Left lung (tissue), 10 donors: Measurements from ENCODE around the gene FYB2. TPM values are rescaled to one million over a fixed set of nuclear protein-coding genes. Genes with fewer than 3 reads are reported as not detected.

Experiments
- ATAC-seq: fragments of 200-7000 bp; cut with Tn5 transposase; one replicate; pipeline ENCODE4 v1.9.1; 2020; ENCODE audit warnings: moderate library complexity
- DNase-seq, 4 donors: peaks; one replicate each; pipeline ENCODE4 v3.0.0-alpha.2; 2013 to 2020
- H3K27ac ChIP-seq, 2 donors: fragments of 200-600 bp; sonication (generic) in 1 of 2; one replicate each; pipeline versions ENCODE4 v1.5.0 to v1.8.0; 2020 to 2021
- H3K27me3 ChIP-seq, 2 donors: fragments of 200-600 bp; sonication (generic) in 1 of 2; one replicate each; pipeline versions ENCODE4 v1.5.0 to v1.8.0; 2020 to 2021
- H3K36me3 ChIP-seq, 2 donors: fragments of 200-600 bp; sonication (generic) in 1 of 2; one replicate each; pipeline versions ENCODE4 v1.5.0 to v1.8.0; 2020 to 2021
- H3K4me1 ChIP-seq, 2 donors: fragments of 200-600 bp; one replicate each; pipeline ENCODE4 v1.8.0; 2021
- H3K4me3 ChIP-seq, 2 donors: fragments of 200-600 bp; sonication (generic) in 1 of 2; one replicate each; pipeline versions ENCODE4 v1.5.0 to v1.8.0; 2020 to 2021; ENCODE audit warnings: mild to moderate bottlenecking in 1 of 2
- H3K9me3 ChIP-seq, 2 donors: fragments of 200-600 bp; sonication (generic) in 1 of 2; one replicate each; pipeline versions ENCODE4 v1.5.0 to v1.8.0; 2020 to 2021
- CTCF ChIP-seq, 2 donors: fragments of 200-600 bp; sonication (generic) in 1 of 2; IDR thresholded peaks; one replicate each; pipeline versions ENCODE4 v1.5.0 to v1.8.0; 2021; ENCODE audit warnings: antibody characterized with exemption in 2 of 2
- intact Hi-C, 2 donors: fragments of 100-400 bp; cut with DNase I; formaldehyde crosslinking; loops; one replicate each; pipeline versions ENCODE4 v1.11.2 to v1.14.2; 2022
- polyA plus RNA-seq, 6 donors: library from polyadenylated mRNA; unstranded; fragments of 120-200 nt; gene quantifications; one replicate each; pipeline ENCODE4 v1.2.1, GENCODE V29; 2013; ENCODE audit not compliant: insufficient read length in 6 of 6
- total RNA-seq, 2 donors: library from RNA; stranded (reverse); fragmentation: NEBNext Ultra II Directional; extraction: Animal tissue kit (Norgen Biotek cat#: 25700); gene quantifications; one replicate each; pipeline ENCODE4 v1.2.1, GENCODE V29; 2021
- donor health status: DM: no; HTN: yes; CAD: no.
- donor health status: DM: no; HTN: no; CAD: no.

FYB2 gene
- total and polyA plus RNA-seq, 8 donors: 0.21 to 1.2 (median 0.51) TPM

- Histone ChIP-seq H3K27ac (no peak overlapping the region), H3K4me3 (no peak overlapping the region), H3K4me1 (no peaks in the 10 kb centered on the region), H3K9me3 (no peaks in the 10 kb centered on the region), H3K36me3 (no peaks in the 10 kb centered on the region), H3K27me3 (no peaks in the 10 kb centered on the region)
- ATAC-seq: no peak
- intact Hi-C loops: no loop called here
- no peak for TF ChIP-seq CTCF (IDR thresholded peaks at IDR 0.05)
- DNase-seq: no peak
Observed at GRCh38 chr1:56675763-56676162, 143.4 kb downstream of the FYB2 start.

GRCh38 chr1:56672579-56672978 is 146.6 kb downstream of the FYB2 start:
- Histone ChIP-seq H3K9me3 (no peaks in the 10 kb centered on the region), H3K4me3 (no peak overlapping the region), H3K27ac (no peak overlapping the region), H3K36me3 (no peaks in the 10 kb centered on the region), H3K27me3 (no peaks in the 10 kb centered on the region), H3K4me1 (no peaks in the 10 kb centered on the region)
- no peak for ATAC-seq
- no peak for TF ChIP-seq CTCF (IDR thresholded peaks at IDR 0.05)
- DNase-seq: no peak
- intact Hi-C loops: no loop called here

GRCh38 chr1:56671542-56671941 is 147.7 kb downstream of the FYB2 start:
- no peak overlapping the region for H3K27ac ChIP-seq
- no peak for DNase-seq
- no peaks in the 10 kb centered on the region for H3K4me1 ChIP-seq
- no peak for TF ChIP-seq CTCF (IDR thresholded peaks at IDR 0.05)
- no peaks in the 10 kb centered on the region for H3K27me3 ChIP-seq
- ATAC-seq: no peak
- no peaks in the 10 kb centered on the region for H3K36me3 ChIP-seq
- H3K4me3 ChIP-seq: no peak overlapping the region
- no peaks in the 10 kb centered on the region for H3K9me3 ChIP-seq
- intact Hi-C loops: no loop called here

- DNase-seq: no peak
- Histone ChIP-seq H3K9me3 (no peaks in the 10 kb centered on the region), H3K4me3 (no peak overlapping the region), H3K4me1 (no peaks in the 10 kb centered on the region), H3K27ac (no peak overlapping the region), H3K36me3 (no peaks in the 10 kb centered on the region), H3K27me3 (no peaks in the 10 kb centered on the region)
- no peak for TF ChIP-seq CTCF (IDR thresholded peaks at IDR 0.05)
- intact Hi-C loops: no loop called here
- ATAC-seq: no peak
Observed at GRCh38 chr1:56671085-56671484, 148.1 kb downstream of the FYB2 start.

GRCh38 chr1:56670350-56670749 is 148.9 kb downstream of the FYB2 start:
- intact Hi-C loops: no loop called here
- no peaks in the 10 kb centered on the region for H3K36me3 ChIP-seq
- no peak overlapping the region for H3K4me3 ChIP-seq
- no peak for TF ChIP-seq CTCF (IDR thresholded peaks at IDR 0.05)
- DNase-seq (no peak), ATAC-seq (no peak)
- H3K27me3 ChIP-seq: no peaks in the 10 kb centered on the region
- H3K4me1 ChIP-seq: no peaks in the 10 kb centered on the region
- no peak overlapping the region for H3K27ac ChIP-seq
- H3K9me3 ChIP-seq: no peaks in the 10 kb centered on the region

Other genes with a start within 250 kb of the FYB2 start
- 100 to 1,000 TPM in 1 of 2 donors, 10 to 100 TPM in 1; 44.5 to 112 TPM for gene PLPP3, start 239.8 kb downstream of the FYB2 start, total RNA-seq
- 100 to 1,000 TPM; 105 to 145 (median 118) TPM for gene PLPP3, start 239.8 kb downstream of the FYB2 start, polyA plus RNA-seq
- gene PRKAA2, start 174.1 kb downstream of the FYB2 start, total RNA-seq: 1 to 10 TPM; 1.4 to 1.5 TPM
- 1 to 10 TPM; 3.7 to 5.1 (median 4.1) TPM for gene PRKAA2, start 174.1 kb downstream of the FYB2 start, polyA plus RNA-seq
- gene C8A, start 35.4 kb upstream of the FYB2 start, total RNA-seq: not detected
- gene C8A, start 35.4 kb upstream of the FYB2 start, polyA plus RNA-seq: under 1 TPM in 1 of 6 donors, not detected in 5; 0.09 TPM
- under 1 TPM; 0.26 to 0.71 TPM for gene C8B, start 146.6 kb upstream of the FYB2 start, total RNA-seq
- gene C8B, start 146.6 kb upstream of the FYB2 start, polyA plus RNA-seq: under 1 TPM in 4 of 6 donors, not detected in 2; 0.09 to 0.20 (median 0.13) TPM